H1 (cell line): ENCODE results near the gene SH2D4B. TPM values are rescaled to one million over a fixed set of nuclear protein-coding genes. Genes with fewer than 3 reads are reported as not detected.

Experiments
- CTCF ChIA-PET: fragments of 300-600 bp; sonication (Branson Sonifier 250); formaldehyde crosslinking; loops from one replicate; lab custom pipeline; 2021; ENCODE audit not compliant: partially characterized antibody; lab: Charles Lee
- POLR2A ChIA-PET: fragments of 300-600 bp; sonication (Branson Sonifier 250); formaldehyde crosslinking; loops from one replicate; lab custom pipeline; 2021; ENCODE audit warnings: inconsistent platforms; ENCODE audit not compliant: partially characterized antibody; lab: Charles Lee
- DNase-seq, 2 experiments: peaks; one replicate each; pipeline versions ENCODE4 v3.0.0 to v3.0.0-alpha.2; 2010 to 2022; ENCODE audit warnings: low spot score in 2 of 2, low read depth in 1 of 2, mixed read lengths in 1 of 2
- FAIRE-seq: peaks from 2 replicates; lab custom pipeline; 2011; peaks lifted over from hg19 to GRCh38; lab: Jason Lieb, UNC
- H2AFZ ChIP-seq: 2 replicates; pipeline ENCODE4 v1.8.1; 2012; ENCODE audit warnings: low read length, inconsistent platforms
- H2AK5ac ChIP-seq: 2 replicates; pipeline ENCODE4 v1.6.1; 2013; ENCODE audit warnings: low read depth, low read length
- H2BK120ac ChIP-seq: replicated peaks from 2 replicates; pipeline ENCODE3; 2013; ENCODE audit warnings: low read depth, low read length, inconsistent platforms
- H2BK12ac ChIP-seq: 2 replicates; pipeline ENCODE4 v1.6.1; 2013; ENCODE audit warnings: low read depth, low read length
- H2BK15ac ChIP-seq: 2 replicates; pipeline ENCODE4 v1.6.1; 2013; ENCODE audit warnings: low read length
- H2BK20ac ChIP-seq: 2 replicates; pipeline ENCODE4 v1.6.1; 2013; ENCODE audit warnings: low read length
- H2BK5ac ChIP-seq: 2 replicates; pipeline ENCODE4 v1.6.1; 2013; ENCODE audit warnings: low read depth, low read length
- H3K14ac ChIP-seq: 2 replicates; pipeline ENCODE4 v1.6.1; 2013; ENCODE audit warnings: inconsistent platforms; ENCODE audit not compliant: insufficient read length
- H3K18ac ChIP-seq: 2 replicates; pipeline ENCODE4 v1.6.1; 2013; ENCODE audit warnings: low read length; ENCODE audit errors: extremely low read depth
- H3K23ac ChIP-seq: 2 replicates; pipeline ENCODE4 v1.6.1; 2013; ENCODE audit warnings: inconsistent platforms; ENCODE audit not compliant: insufficient read length
- H3K23me2 ChIP-seq: 2 replicates; pipeline ENCODE4 v1.6.1; 2013; ENCODE audit warnings: low read depth, low read length
- H3K27ac ChIP-seq: 2 replicates; pipeline ENCODE4 v1.6.1; 2011; ENCODE audit warnings: low read depth, low read length, inconsistent platforms
- H3K27me3 ChIP-seq, 4 experiments: replicated peaks in 1 of 4; 1 replicate in 1 of 4; 2 replicates in 3 of 4; pipeline versions ENCODE4 v1.6.1 to v1.8.1; 2011 to 2013; ENCODE audit warnings: low read length in 3 of 4, mild to moderate bottlenecking in 3 of 4, inconsistent platforms in 2 of 4, mixed read lengths in 2 of 4, moderate library complexity in 1 of 4; ENCODE audit not compliant: control insufficient read depth in 3 of 4, insufficient read depth in 3 of 4; ENCODE audit errors: extremely low read depth in 1 of 4
- H3K36me3 ChIP-seq, 4 experiments: 2 replicates each; pipeline versions ENCODE4 v1.6.1 to v1.8.1; 2011 to 2013; ENCODE audit warnings: mild to moderate bottlenecking in 4 of 4, low read length in 3 of 4, moderate library complexity in 2 of 4, control low read depth in 1 of 4, inconsistent platforms in 1 of 4; ENCODE audit not compliant: insufficient read depth in 4 of 4, control insufficient read depth in 2 of 4
- H3K4ac ChIP-seq: replicated peaks from 2 replicates; pipeline ENCODE3; 2013; ENCODE audit warnings: low read length, low read depth, mixed read lengths, inconsistent platforms; ENCODE audit not compliant: insufficient read length
- H3K4me1 ChIP-seq, 4 experiments: replicated peaks in 1 of 4; 1 replicate in 1 of 4; 2 replicates in 3 of 4; pipeline versions ENCODE4 v1.6.1 to v1.8.1; 2011 to 2013; ENCODE audit warnings: low read length in 3 of 4, inconsistent platforms in 2 of 4, mixed read lengths in 1 of 4; ENCODE audit not compliant: insufficient read depth in 4 of 4, control insufficient read depth in 3 of 4
- H3K4me2 ChIP-seq, 2 experiments: 2 replicates each; pipeline versions ENCODE4 v1.6.1 to v1.8.1; 2011 to 2013; ENCODE audit warnings: low read depth in 2 of 2, low read length in 2 of 2, control low read depth in 1 of 2, inconsistent platforms in 1 of 2, mild to moderate bottlenecking in 1 of 2; ENCODE audit not compliant: insufficient read depth in 1 of 2
- H3K4me3 ChIP-seq, 4 experiments: fragments of 200-600, 300-600 bp in 1 of 4; sonication (generic), shearing (Covaris generic), sonication (Bioruptor Twin) in 1 of 4; 2 replicates each; pipeline versions ENCODE4 v1.5.1 to v1.8.1; 2011 to 2016; ENCODE audit warnings: low read length in 4 of 4, low read depth in 3 of 4, control low read depth in 2 of 4, inconsistent platforms in 2 of 4, mild to moderate bottlenecking in 2 of 4, mixed read lengths in 1 of 4, moderate library complexity in 1 of 4; ENCODE audit not compliant: insufficient read depth in 2 of 4; ENCODE audit errors: extremely low read depth in 1 of 4
- H3K56ac ChIP-seq: replicated peaks from 2 replicates; pipeline ENCODE3; 2013; ENCODE audit warnings: low read depth, mild to moderate bottlenecking, mixed read lengths, low read length, inconsistent platforms; ENCODE audit not compliant: insufficient read length
- H3K79me1 ChIP-seq: 2 replicates; pipeline ENCODE4 v1.6.1; 2013; ENCODE audit warnings: low read depth, low read length, control low read depth
- H3K79me2 ChIP-seq, 2 experiments: 2 replicates each; pipeline versions ENCODE4 v1.6.1 to v1.8.1; 2012 to 2013; ENCODE audit warnings: low read length in 2 of 2, mild to moderate bottlenecking in 2 of 2, inconsistent platforms in 1 of 2; ENCODE audit not compliant: insufficient read depth in 2 of 2, control insufficient read depth in 1 of 2
- H3K9ac ChIP-seq, 4 experiments: replicated peaks in 1 of 4; 1 replicate in 1 of 4; 2 replicates in 3 of 4; pipeline versions ENCODE4 v1.6.1 to v1.8.1; 2011 to 2013; ENCODE audit warnings: low read depth in 3 of 4, low read length in 3 of 4, control low read depth in 2 of 4, mild to moderate bottlenecking in 2 of 4, moderate library complexity in 2 of 4, inconsistent platforms in 1 of 4; ENCODE audit errors: extremely low read depth in 1 of 4
- H3K9me3 ChIP-seq, 2 experiments: 2 replicates each; pipeline versions ENCODE4 v1.6.1 to v1.8.1; 2012 to 2013; ENCODE audit warnings: mild to moderate bottlenecking in 2 of 2, moderate library complexity in 2 of 2, control low read depth in 1 of 2, inconsistent platforms in 1 of 2, low read depth in 1 of 2, low read length in 1 of 2, mixed read lengths in 1 of 2; ENCODE audit not compliant: insufficient read depth in 2 of 2
- H4K20me1 ChIP-seq, 2 experiments: replicated peaks in 1 of 2; 2 replicates each; pipeline versions ENCODE3 to v1.8.1; 2011 to 2013; ENCODE audit warnings: inconsistent platforms in 2 of 2, low read length in 2 of 2, mild to moderate bottlenecking in 1 of 2; ENCODE audit not compliant: insufficient read depth in 2 of 2, control insufficient read depth in 1 of 2
- H4K5ac ChIP-seq: 2 replicates; pipeline ENCODE4 v1.6.1; 2013; ENCODE audit warnings: low read length, low read depth, mixed read lengths, inconsistent platforms; ENCODE audit not compliant: insufficient read length
- H4K8ac ChIP-seq: 2 replicates; pipeline ENCODE4 v1.8.0; 2013; ENCODE audit warnings: mild to moderate bottlenecking, moderate library complexity, low read length, inconsistent platforms; ENCODE audit not compliant: insufficient read depth; ENCODE audit errors: extremely low read depth
- H4K91ac ChIP-seq: replicated peaks from 2 replicates; pipeline ENCODE3; 2013; ENCODE audit warnings: low read length, mixed read lengths, inconsistent platforms; ENCODE audit not compliant: insufficient read length
- ATF2 ChIP-seq: IDR thresholded peaks from 2 replicates; pipeline ENCODE4 v1.6.1; 2012; ENCODE audit warnings: low read length, inconsistent platforms
- BACH1 ChIP-seq: IDR thresholded peaks from 2 replicates; pipeline ENCODE4 v1.6.1; 2012; ENCODE audit warnings: low read length, improper control_type of control experiment
- CBX8 ChIP-seq: fragments of 300-800, 300-1000 bp; sonication (generic); IDR thresholded peaks from 2 replicates; pipeline ENCODE4 v1.7.1; 2016; ENCODE audit warnings: low read depth, low read length, borderline replicate concordance
- CHD2 ChIP-seq: IDR thresholded peaks from 2 replicates; pipeline ENCODE4 v1.6.1; 2012; ENCODE audit warnings: low read length, improper control_type of control experiment
- CREB1 ChIP-seq: IDR thresholded peaks from 2 replicates; pipeline ENCODE4 v1.6.1; 2012; ENCODE audit warnings: inconsistent platforms
- NRF1 ChIP-seq: IDR thresholded peaks from 2 replicates; pipeline ENCODE4 v1.6.1; 2011; ENCODE audit warnings: mild to moderate bottlenecking, low read depth, low read length, improper control_type of control experiment
- RXRA ChIP-seq: IDR thresholded peaks from 2 replicates; pipeline ENCODE4 v1.6.1; 2011; ENCODE audit warnings: low read depth, mild to moderate bottlenecking, low read length, moderate library complexity; ENCODE audit not compliant: insufficient read depth
- SAP30 ChIP-seq: fragments of 300-600 bp; sonication (generic); IDR thresholded peaks from 2 replicates; pipeline ENCODE4 v1.7.1; 2012; ENCODE audit warnings: low read length, moderate library complexity, mild to moderate bottlenecking, inconsistent platforms; ENCODE audit not compliant: insufficient read depth, insufficient replicate concordance
- SIRT6 ChIP-seq: IDR thresholded peaks from one replicate; pipeline ENCODE4 v1.7.1; 2012; ENCODE audit warnings: low read length, inconsistent platforms
- SIX5 ChIP-seq: IDR thresholded peaks from 2 replicates; pipeline ENCODE4 v1.6.1; 2011; ENCODE audit warnings: mild to moderate bottlenecking, low read depth, low read length
- WGBS, 2 experiments: shearing (Covaris generic) in 1 of 2; methylation state at CpG; one replicate each; pipeline versions ENCODE4 v1.1.6 to v1.1.7; 2013 to 2015; ENCODE audit warnings: low lambda C conversion rate in 2 of 2, mixed read lengths in 2 of 2, inconsistent platforms in 1 of 2, low coverage in 1 of 2, missing lambda C conversion rate in 1 of 2; ENCODE audit not compliant: insufficient replicate concordance in 2 of 2, insufficient coverage in 1 of 2, insufficient read length in 1 of 2; ENCODE audit errors: extremely low coverage in 1 of 2, missing lambda C conversion rate in 1 of 2; 5-methylcytosine and 5-hydroxymethylcytosine counted together
- polyA plus RNA-seq, 7 experiments: library from polyadenylated mRNA; depleted of rRNA in 3 of 7; stranded (reverse) in 5 of 7; unstranded in 2 of 7; fragments of >200 nt in 5 of 7; fragments of 200-250 nt in 2 of 7; gene quantifications; 1 replicate in 5 of 7; 2 replicates in 1 of 7; 4 replicates in 1 of 7; pipeline versions ENCODE4 v1.2.1 to v1.2.3, GENCODE V29; 2011 to 2013; ENCODE audit warnings: missing spikeins in 2 of 7, mixed read lengths in 2 of 7
- total RNA-seq: library from RNA; stranded (reverse); fragmentation: NEBNext Ultra II Directional; extraction: Animal tissue kit (Norgen Biotek cat#: 25700); gene quantifications from 2 replicates; pipeline ENCODE4 v1.2.1, GENCODE V29; 2021

The SH2D4B gene
- total and polyA plus RNA-seq, 2 of the 8 experiments (the other 6 are each of a cell fraction or from before 2014, with no cell fraction given): 0.06 to 0.13 TPM

- H2AK5ac ChIP-seq: no peak overlapping the region
- H3K79me2 ChIP-seq: no peaks in the 10 kb centered on the region
- FAIRE-seq: no peak
- H3K27ac ChIP-seq: no peak overlapping the region
- WGBS, 2 experiments: 91% methylated on average over 4 of the region's 4 CpGs; no CpG with 5 or more reads in 1 of the 2 experiments
- CTCF ChIA-PET: interaction anchor here (0.8 to 2.6 kb wide), 10 partner anchors 13 to 260 kb away, joined by 3 to 21 read pairs (median 5); no protein-coding TSS in a partner anchor
- H3K9me3 ChIP-seq: no peaks in the 10 kb centered on the region
- H3K36me3 ChIP-seq: no peaks in the 10 kb centered on the region
- no peak for TF ChIP-seq SAP30
- TF ChIP-seq ATF2: no peak
- no peak for TF ChIP-seq SIRT6
- TF ChIP-seq CBX8: no peak
- TF ChIP-seq BACH1: no peak
- TF ChIP-seq CREB1: no peak
- no peak for TF ChIP-seq CHD2
- no peak for TF ChIP-seq SIX5
- TF ChIP-seq RXRA: no peak
- TF ChIP-seq NRF1: no peak
- H4K8ac ChIP-seq: no peak overlapping the region
- no peak overlapping the region for H4K5ac ChIP-seq
- H3K23me2 ChIP-seq: no peaks in the 10 kb centered on the region
- H2BK15ac ChIP-seq: no peak overlapping the region
- POLR2A ChIA-PET: no interaction called here
- no peak overlapping the region for H2BK120ac ChIP-seq
- H2BK5ac ChIP-seq: no peak overlapping the region
- no peaks in the 10 kb centered on the region for H3K79me1 ChIP-seq
- DNase-seq: no peak
- H3K56ac ChIP-seq: no peak overlapping the region
- no peak overlapping the region for H2AFZ ChIP-seq
- H3K23ac ChIP-seq: no peak overlapping the region
- no peak overlapping the region for H3K18ac ChIP-seq
- no peak overlapping the region for H3K4ac ChIP-seq
- no peak overlapping the region for H2BK20ac ChIP-seq
- H2BK12ac ChIP-seq: no peak overlapping the region
- H3K4me1 ChIP-seq: no peaks in the 10 kb centered on the region
- no peak overlapping the region for H3K4me3 ChIP-seq
- no peaks in the 10 kb centered on the region for H4K20me1 ChIP-seq
- no peak overlapping the region for H3K4me2 ChIP-seq
- no peak overlapping the region for H4K91ac ChIP-seq
- H3K14ac ChIP-seq: no peak overlapping the region
- no peaks in the 10 kb centered on the region for H3K27me3 ChIP-seq
- H3K9ac ChIP-seq: no peak overlapping the region
Observed at GRCh38 chr10:80685355-80685754, 147.7 kb downstream of the SH2D4B start.
